Caco-2 (cell line): ENCODE data around the gene CFAP206. TPM values are rescaled to one million over a fixed set of nuclear protein-coding genes. Genes with fewer than 3 reads are reported as not detected.

Experiments used
- BruUV-seq: library from RNA; stranded (reverse); fragments of 400-500 nt; replicated peaks from 2 replicates; lab custom pipeline; 2021; lab: Mats Ljungman, UMichigan
- CTCF ChIA-PET: fragments of 300-600 bp; sonication (Branson Sonifier 250); formaldehyde crosslinking; loops from one replicate; lab custom pipeline; 2022; ENCODE audit warnings: antibody characterized with exemption; lab: Charles Lee
- POLR2A ChIA-PET: fragments of 300-600 bp; sonication (Branson Sonifier 250); formaldehyde crosslinking; loops from one replicate; lab custom pipeline; 2022; ENCODE audit warnings: antibody characterized with exemption; lab: Charles Lee
- DNase-seq, 2 experiments: peaks; one replicate each; pipeline versions ENCODE4 v3.0.0 to v3.0.0-alpha.2; 2020 to 2022
- H3K27me3 ChIP-seq: replicated peaks from 2 replicates; pipeline ENCODE4 v1.6.0; 2011; ENCODE audit warnings: low read length; ENCODE audit not compliant: control insufficient read depth, insufficient read depth
- H3K36me3 ChIP-seq: 2 replicates; pipeline ENCODE4 v1.5.1; 2011; ENCODE audit warnings: low read length; ENCODE audit not compliant: control insufficient read depth, insufficient read depth
- H3K4me1 ChIP-seq: fragments of 250-450 bp; sonication (Bioruptor Pico); 2 replicates; pipeline ENCODE4 v1.5.1; 2020; ENCODE audit warnings: mild to moderate bottlenecking
- H3K4me3 ChIP-seq: 2 replicates; pipeline ENCODE4 v1.5.1; 2011; ENCODE audit warnings: low read depth, mild to moderate bottlenecking, control low read depth, low read length
- H3K9me3 ChIP-seq: fragments of 250-450 bp; sonication (Bioruptor Pico); 2 replicates; pipeline ENCODE4 v1.5.1; 2020; ENCODE audit warnings: mild to moderate bottlenecking, moderate library complexity
- H3K27ac Mint-ChIP-seq: one replicate; pipeline ENCODE4 v1.8.0; 2022; ENCODE audit warnings: mixed read lengths; ENCODE audit not compliant: unreplicated experiment
- H3K27me3 Mint-ChIP-seq: one replicate; pipeline ENCODE4 v1.8.0; 2022; ENCODE audit warnings: mixed read lengths; ENCODE audit not compliant: insufficient read depth, unreplicated experiment
- H3K36me3 Mint-ChIP-seq: one replicate; pipeline ENCODE4 v1.8.0; 2022; ENCODE audit warnings: mild to moderate bottlenecking, mixed read lengths; ENCODE audit not compliant: insufficient read depth, unreplicated experiment
- H3K4me1 Mint-ChIP-seq: one replicate; pipeline ENCODE4 v1.8.0; 2022; ENCODE audit warnings: low read depth, mixed read lengths; ENCODE audit not compliant: unreplicated experiment
- H3K4me3 Mint-ChIP-seq: one replicate; pipeline ENCODE4 v1.8.0; 2022; ENCODE audit warnings: mild to moderate bottlenecking, moderate library complexity, mixed read lengths; ENCODE audit not compliant: unreplicated experiment
- H3K9me3 Mint-ChIP-seq: one replicate; pipeline ENCODE4 v1.8.0; 2022; ENCODE audit warnings: mixed read lengths; ENCODE audit not compliant: unreplicated experiment
- CTCF ChIP-seq, 2 experiments: fragments of 200-600 bp in 1 of 2; IDR thresholded peaks; 1 replicate in 1 of 2; 2 replicates in 1 of 2; pipeline versions ENCODE4 v1.5.1 to v1.8.0; 2011 to 2022; ENCODE audit warnings: antibody characterized with exemption in 1 of 2, control low read depth in 1 of 2, inconsistent platforms in 1 of 2, low read depth in 1 of 2, low read length in 1 of 2, mild to moderate bottlenecking in 1 of 2, moderate library complexity in 1 of 2; ENCODE audit not compliant: insufficient read depth in 1 of 2, severe bottlenecking in 1 of 2, unreplicated experiment in 1 of 2
- intact Hi-C: fragments of 100-400 bp; cut with micrococcal nuclease; formaldehyde crosslinking; loops from one replicate; pipeline ENCODE4 v1.10.0; 2022; ENCODE audit not compliant: unreplicated experiment
- total RNA-seq: library from RNA; stranded (reverse); gene quantifications from 2 replicates; pipeline ENCODE4 v1.2.3, GENCODE V29; 2022

The CFAP206 gene
- total RNA-seq, 1 experiment from 2014 or later, result not detected

DNA sequence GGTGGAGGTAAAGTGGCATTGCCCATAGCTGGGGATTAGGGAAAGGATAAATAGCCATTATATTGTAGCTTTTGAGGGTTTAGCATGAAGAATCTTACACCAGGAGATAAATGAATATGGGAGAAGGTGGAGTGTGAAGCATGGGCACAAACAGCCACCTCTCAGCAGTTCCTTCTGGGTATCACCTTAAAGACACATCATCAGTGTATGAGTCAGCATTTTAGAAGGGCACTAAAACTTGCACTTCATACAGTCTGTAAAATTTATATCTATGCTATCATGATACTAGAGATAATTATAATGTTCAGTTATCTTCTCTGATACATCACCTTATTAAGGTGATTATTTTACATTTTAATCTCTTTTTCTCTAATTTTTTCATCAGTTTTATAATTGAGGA lies 90.3 kb downstream of the CFAP206 start:
- CTCF ChIA-PET, result interaction anchor here (0.7 kb wide), 1 partner anchor 309 kb away, joined by 3 read pairs; no protein-coding TSS in a partner anchor
- Mint-ChIP-seq H3K36me3 (peaks cover 5% of the 10 kb centered on the region), H3K27ac (no peak overlapping the region), H3K27me3 (no peaks in the 10 kb centered on the region), H3K4me1 (peaks cover 6% of the 10 kb centered on the region), H3K4me3 (no peak overlapping the region), H3K9me3 (no peaks in the 10 kb centered on the region)
- no peaks in the 10 kb centered on the region for H3K9me3 ChIP-seq
- POLR2A ChIA-PET, result no interaction called here
- no peaks in the 10 kb centered on the region for H3K4me1 ChIP-seq
- no peak overlapping the region for H3K4me3 ChIP-seq
- intact Hi-C loops, result no loop called here
- no peaks in the 10 kb centered on the region for H3K36me3 ChIP-seq
- BruUV-seq, result no TSS peak
- DNase-seq, result no peak
- no peaks in the 10 kb centered on the region for H3K27me3 ChIP-seq
- no peak for TF ChIP-seq CTCF (IDR thresholded peaks at IDR 0.05; ENCODE audit: insufficient read depth in 1 of 2, low read depth in 1 of 2, low read length in 1 of 2, severe bottlenecking in 1 of 2, unreplicated experiment in 1 of 2)

GRCh38 chr6:87501809-87502572 lies 94.2 kb downstream of the CFAP206 start:
- Mint-ChIP-seq H3K27me3 (no peaks in the 10 kb centered on the region), H3K9me3 (no peaks in the 10 kb centered on the region), H3K27ac (no peak overlapping the region), H3K4me3 (no peak overlapping the region), H3K4me1 (peaks cover 6% of the 10 kb centered on the region), H3K36me3 (peaks cover 15% of the 10 kb centered on the region)
- CTCF ChIA-PET, result no interaction called here
- POLR2A ChIA-PET, result no interaction called here
- H3K4me1 ChIP-seq, result no peaks in the 10 kb centered on the region
- H3K4me3 ChIP-seq, result no peak overlapping the region
- no TSS peak for BruUV-seq
- no peak for DNase-seq
- intact Hi-C loops, result no loop called here
- H3K9me3 ChIP-seq, result no peaks in the 10 kb centered on the region
- TF ChIP-seq CTCF (IDR thresholded peaks at IDR 0.05; ENCODE audit: insufficient read depth in 1 of 2, low read depth in 1 of 2, low read length in 1 of 2, severe bottlenecking in 1 of 2, unreplicated experiment in 1 of 2), result no peak
- H3K27me3 ChIP-seq, result no peaks in the 10 kb centered on the region
- no peaks in the 10 kb centered on the region for H3K36me3 ChIP-seq

GRCh38 chr6:87504441-87504840 lies 96.7 kb downstream of the CFAP206 start:
- H3K36me3 ChIP-seq, result no peaks in the 10 kb centered on the region

More at GRCh38 chr6:87504441-87504840, 96.7 kb downstream of the CFAP206 start:
- intact Hi-C loops, result no loop called here
- no peaks in the 10 kb centered on the region for H3K27me3 ChIP-seq
- TF ChIP-seq CTCF (IDR thresholded peaks at IDR 0.05; ENCODE audit: insufficient read depth in 1 of 2, low read depth in 1 of 2, low read length in 1 of 2, severe bottlenecking in 1 of 2, unreplicated experiment in 1 of 2), result no peak
- Mint-ChIP-seq H3K4me3 (no peak overlapping the region), H3K27me3 (no peaks in the 10 kb centered on the region), H3K36me3 (peaks cover 18% of the 10 kb centered on the region), H3K27ac (no peak overlapping the region), H3K9me3 (no peaks in the 10 kb centered on the region), H3K4me1 (peaks cover 6% of the 10 kb centered on the region)
- no peaks in the 10 kb centered on the region for H3K9me3 ChIP-seq
- no peak for DNase-seq
- POLR2A ChIA-PET, result interaction anchor here (0.5 kb wide), 1 partner anchor 584 kb away, joined by 7 read pairs; no protein-coding TSS in a partner anchor
- H3K4me1 ChIP-seq, result no peaks in the 10 kb centered on the region
- CTCF ChIA-PET, result no interaction called here
- H3K4me3 ChIP-seq, result no peak overlapping the region
- no TSS peak for BruUV-seq

Other genes with a start within 250 kb of the CFAP206 start
- 8.5 and 8.7 TPM in 2 replicates for gene SMIM8, start 85.4 kb upstream of the CFAP206 start, total RNA-seq
- gene GJB7, start 78.7 kb upstream of the CFAP206 start, total RNA-seq, result 4.3 and 5.0 TPM in 2 replicates
- gene C6orf163, start 63.2 kb upstream of the CFAP206 start, total RNA-seq, result 2.3 and 3.3 TPM in 2 replicates
- 12.3 and 12.7 TPM in 2 replicates for gene SLC35A1, start 65.0 kb downstream of the CFAP206 start, total RNA-seq
- 32.0 and 37.4 TPM in 2 replicates for gene RARS2, start 182.0 kb downstream of the CFAP206 start, total RNA-seq
- gene ORC3, start 182.2 kb downstream of the CFAP206 start, total RNA-seq, result 33.8 and 34.5 TPM in 2 replicates